ENCODE results near the gene DAZAP2.

GRCh38 chr12:51269174-51270066 lies 30.8 kb downstream of the DAZAP2 start:
- TF ChIP-seq CTCF (optimal IDR thresholded peaks at IDR 0.05 in 1 of 3, IDR thresholded peaks at IDR 0.05 in 1 of 3, conservative IDR thresholded peaks at IDR 0.05 in 1 of 3; ENCODE audit: extremely low read depth in 1 of 3, insufficient read depth in 2 of 3, low read length in 3 of 3) (peak; percentile 43 to 73 (median 51)), EZH2 (IDR thresholded peaks at IDR 0.05; ENCODE audit: low read length) (no peak)

All from keratinocyte (primary cell).